H1 (cell line): ENCODE data around the gene PTGDS.

Source experiments
- CHD2 ChIP-seq: IDR thresholded peaks from 2 replicates; pipeline ENCODE4 v1.6.1; 2012; ENCODE audit warnings: low read length, improper control_type of control experiment
- CTCF ChIP-seq, 3 experiments: IDR thresholded peaks; 1 replicate in 2 of 3; 2 replicates in 1 of 3; pipeline versions ENCODE4 v1.5.1 to v1.6.1; 2011; ENCODE audit warnings: low read length in 3 of 3, mild to moderate bottlenecking in 3 of 3, inconsistent platforms in 2 of 3, low read depth in 1 of 3, moderate library complexity in 1 of 3; ENCODE audit not compliant: insufficient read depth in 1 of 3; ENCODE audit errors: control extremely low read depth in 1 of 3
- EZH2 ChIP-seq: fragments of 200-600 bp; sonication (generic); IDR thresholded peaks from 2 replicates; pipeline ENCODE4 v1.7.1; 2012; ENCODE audit warnings: low read depth, mild to moderate bottlenecking, moderate library complexity, low read length, inconsistent platforms; ENCODE audit not compliant: severe bottlenecking
- JUN ChIP-seq: IDR thresholded peaks from 2 replicates; pipeline ENCODE4 v1.6.1; 2011; ENCODE audit warnings: low read depth, mild to moderate bottlenecking, improper control_type of control experiment, low read length
- MAX ChIP-seq: IDR thresholded peaks from 2 replicates; pipeline ENCODE4 v1.6.1; 2012; ENCODE audit warnings: inconsistent platforms
- POLR2A ChIP-seq, 2 experiments: IDR thresholded peaks; 1 replicate in 1 of 2; 2 replicates in 1 of 2; pipeline ENCODE4 v1.6.1; 2011; ENCODE audit warnings: low read depth in 2 of 2, low read length in 2 of 2, mild to moderate bottlenecking in 2 of 2; ENCODE audit errors: control extremely low read depth in 1 of 2
- POLR2AphosphoS5 ChIP-seq: IDR thresholded peaks from 2 replicates; pipeline ENCODE4 v1.6.1; 2011; ENCODE audit warnings: low read depth, low read length
- RFX5 ChIP-seq: IDR thresholded peaks from 2 replicates; pipeline ENCODE4 v1.6.1; 2011; ENCODE audit warnings: low read depth, low read length, improper control_type of control experiment, borderline replicate concordance
- RNF2 ChIP-seq: fragments of 200-900, 300-1000 bp; sonication (generic); IDR thresholded peaks from 2 replicates; pipeline ENCODE4 v1.7.1; 2016; ENCODE audit warnings: borderline replicate concordance, low read depth, mild to moderate bottlenecking, antibody characterized with exemption, low read length; ENCODE audit not compliant: poor library complexity, severe bottlenecking; ENCODE audit errors: missing control alignments
- TCF12 ChIP-seq: IDR thresholded peaks from 2 replicates; pipeline ENCODE4 v1.6.1; 2011; ENCODE audit warnings: low read depth, mild to moderate bottlenecking, low read length
- USF2 ChIP-seq: IDR thresholded peaks from 2 replicates; pipeline ENCODE4 v1.6.1; 2011; ENCODE audit warnings: low read length, improper control_type of control experiment

- no peak for TF ChIP-seq RNF2
- TF ChIP-seq RFX5, result no peak
- no peak for TF ChIP-seq USF2
- TF ChIP-seq JUN, result no peak
- TF ChIP-seq MAX, result no peak
- TF ChIP-seq CTCF (IDR thresholded peaks at IDR 0.05; ENCODE audit: control extremely low read depth in 1 of 3, insufficient read depth in 1 of 3, low read depth in 1 of 3, low read length in 3 of 3), result no peak
- no peak for TF ChIP-seq EZH2
- no peak for TF ChIP-seq POLR2AphosphoS5
- no peak for TF ChIP-seq POLR2A (IDR thresholded peaks at IDR 0.05; ENCODE audit: control extremely low read depth in 1 of 2, low read depth in 2 of 2, low read length in 2 of 2)
- no peak for TF ChIP-seq CHD2
- no peak for TF ChIP-seq TCF12
Measured at GRCh38 chr9:137014166-137014565, 36.9 kb downstream of the PTGDS start.
